Keratinocyte (primary cell): ENCODE data around the gene NUMBL.

Experiments
- CTCF ChIP-seq, 3 experiments: IDR thresholded peaks in 1 of 3; conservative IDR thresholded peaks in 1 of 3; optimal IDR thresholded peaks in 1 of 3; 2 replicates in 2 of 3; 3 replicates in 1 of 3; pipeline versions ENCODE3 to v1.5.1; 2011; ENCODE audit warnings: low read length in 3 of 3, mild to moderate bottlenecking in 3 of 3, moderate library complexity in 2 of 3, control low read depth in 1 of 3, inconsistent platforms in 1 of 3; ENCODE audit not compliant: insufficient read depth in 2 of 3; ENCODE audit errors: extremely low read depth in 1 of 3
- EZH2 ChIP-seq: IDR thresholded peaks from one replicate; pipeline ENCODE4 v1.6.1; 2012; ENCODE audit warnings: inconsistent platforms, mild to moderate bottlenecking, low read length, moderate library complexity

GRCh38 chr19:40702337-40703012 is 12.0 kb upstream of the NUMBL start:
- TF ChIP-seq CTCF (optimal IDR thresholded peaks at IDR 0.05 in 1 of 3, IDR thresholded peaks at IDR 0.05 in 1 of 3, conservative IDR thresholded peaks at IDR 0.05 in 1 of 3; ENCODE audit: extremely low read depth in 1 of 3, insufficient read depth in 2 of 3, low read length in 3 of 3) (peak; percentile 45 to 88 (median 79)), EZH2 (no peak)
